HPDE6-E6E7 (cell line): ENCODE data around the gene KLHDC2.
"Not testable (repeated sequence)": the region's sequence is repeated elsewhere in the genome, so short reads cannot be mapped to it uniquely, and the experiment has no call there.

ENCODE experiments used
- DNase-seq: peaks from one replicate; pipeline ENCODE4 v3.0.0; 2011; ENCODE audit warnings: missing footprints; ENCODE audit errors: extremely low spot score

Gene KLHDC2, protein sequence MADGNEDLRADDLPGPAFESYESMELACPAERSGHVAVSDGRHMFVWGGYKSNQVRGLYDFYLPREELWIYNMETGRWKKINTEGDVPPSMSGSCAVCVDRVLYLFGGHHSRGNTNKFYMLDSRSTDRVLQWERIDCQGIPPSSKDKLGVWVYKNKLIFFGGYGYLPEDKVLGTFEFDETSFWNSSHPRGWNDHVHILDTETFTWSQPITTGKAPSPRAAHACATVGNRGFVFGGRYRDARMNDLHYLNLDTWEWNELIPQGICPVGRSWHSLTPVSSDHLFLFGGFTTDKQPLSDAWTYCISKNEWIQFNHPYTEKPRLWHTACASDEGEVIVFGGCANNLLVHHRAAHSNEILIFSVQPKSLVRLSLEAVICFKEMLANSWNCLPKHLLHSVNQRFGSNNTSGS

DNA sequence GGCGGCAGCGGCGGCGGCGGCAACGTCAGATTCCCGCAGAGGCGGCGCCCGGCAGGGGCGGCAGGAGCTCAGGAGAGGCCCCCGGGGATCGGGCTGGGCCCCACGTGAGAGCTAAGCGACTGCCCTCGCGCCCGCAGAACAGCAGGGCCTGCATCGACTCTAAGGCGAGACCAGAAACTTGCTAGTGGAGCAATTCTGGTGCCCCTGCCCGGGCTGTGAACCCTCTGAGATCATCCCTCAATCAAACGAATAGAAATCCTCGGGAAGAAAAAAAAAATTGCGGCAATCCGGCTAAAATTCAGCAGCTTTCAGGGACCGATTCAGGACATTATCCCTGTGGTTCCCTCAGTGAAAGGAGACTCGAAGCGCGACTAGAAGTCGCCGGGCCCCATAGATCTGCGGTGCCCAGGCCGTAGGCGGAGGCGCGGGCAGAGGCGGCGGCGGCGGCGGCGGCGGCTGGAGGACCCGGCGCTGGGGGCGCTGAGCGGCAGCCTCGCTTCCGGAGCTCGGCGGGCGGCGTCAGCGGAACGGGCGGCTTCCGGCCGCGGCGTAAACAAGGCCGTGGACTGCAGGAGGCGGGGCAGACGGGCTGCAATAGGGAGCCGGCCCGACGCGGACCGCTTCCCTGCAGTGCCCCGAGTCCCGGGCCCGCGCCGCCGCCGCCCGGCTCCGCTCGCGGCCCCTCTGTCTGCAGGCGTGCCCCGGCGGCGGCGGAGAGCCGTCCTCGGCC is at the start of gene KLHDC2:
TSS of gene KLHDC2 (plus strand) at position 583 of the 730 bp plus-strand sequence. CDS start 316 bp downstream, outside the sequence.
- DNase-seq: peak; percentile 72

DNA sequence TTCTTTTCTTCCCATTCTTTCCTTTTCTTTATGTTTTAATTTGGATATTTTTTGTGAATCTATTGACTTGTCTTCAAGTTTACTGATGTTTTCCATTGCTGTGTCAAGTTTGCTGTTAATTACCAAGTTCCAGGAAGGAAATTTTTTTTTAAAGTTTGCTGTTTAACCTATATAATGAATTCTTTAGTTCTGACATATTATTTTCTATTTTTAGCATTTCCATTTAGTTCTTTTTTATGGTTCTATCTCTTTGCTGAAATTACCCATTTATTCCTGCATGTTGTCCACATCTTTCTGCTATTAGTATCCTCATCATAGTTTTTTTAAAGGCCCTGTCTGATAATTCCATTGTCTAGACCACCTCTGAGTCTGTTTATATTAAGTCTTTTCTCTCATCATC is 47.2 kb upstream of the KLHDC2 start:
- DNase-seq: no peak

DNA sequence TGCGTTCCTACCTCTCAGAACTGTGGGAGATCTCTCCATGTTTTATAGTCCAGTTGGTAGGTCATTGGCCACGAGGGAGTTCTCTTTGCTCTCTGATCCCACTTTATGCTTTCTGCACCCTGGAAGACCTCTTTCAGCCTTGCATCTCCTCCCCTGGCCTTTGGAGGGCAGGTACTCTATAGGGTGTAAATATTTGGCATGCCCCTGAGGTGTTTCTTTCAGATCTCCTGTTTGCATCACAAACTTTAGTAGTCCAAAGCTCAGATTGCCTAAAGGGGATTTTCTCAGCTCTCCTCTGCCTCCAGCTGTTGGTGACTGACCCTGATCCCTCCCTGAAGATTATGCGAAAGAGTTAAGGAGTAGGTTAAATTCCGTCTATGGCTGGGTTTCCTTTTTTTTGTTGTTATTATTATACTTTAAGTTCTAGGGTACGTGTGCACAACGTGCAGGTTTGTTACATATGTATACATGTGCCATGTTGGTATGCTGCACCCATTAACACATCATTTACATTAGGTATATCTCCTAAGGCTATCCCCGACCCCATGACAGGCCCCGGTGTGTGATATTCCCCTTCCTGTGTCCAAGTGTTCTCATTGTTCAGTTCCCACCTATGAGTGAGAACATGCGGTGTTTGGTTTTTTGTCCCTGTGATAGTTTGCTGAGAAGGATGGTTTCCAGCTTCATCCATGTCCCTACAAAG is 46.1 kb upstream of the KLHDC2 start:
- DNase-seq: not testable (repeated sequence)

DNA sequence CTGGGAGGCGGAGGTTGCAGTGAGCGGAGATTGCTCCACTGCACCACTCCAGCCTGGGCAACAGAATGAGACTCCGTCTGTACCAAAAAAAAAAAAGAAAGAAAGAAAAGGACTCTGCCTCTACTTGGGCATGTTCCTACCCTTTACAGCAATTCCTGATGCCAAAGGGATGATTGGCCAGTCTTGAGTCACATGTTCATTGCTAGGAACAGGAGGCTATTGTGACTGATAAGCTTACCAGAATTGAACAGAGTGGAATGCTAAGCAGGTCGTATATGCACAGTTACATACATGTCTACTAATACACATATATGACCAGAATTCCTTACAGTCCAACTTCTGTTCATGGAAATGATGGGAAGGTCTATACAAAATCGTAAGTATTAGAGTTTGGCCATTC is 40.8 kb upstream of the KLHDC2 start:
- DNase-seq: no peak

DNA sequence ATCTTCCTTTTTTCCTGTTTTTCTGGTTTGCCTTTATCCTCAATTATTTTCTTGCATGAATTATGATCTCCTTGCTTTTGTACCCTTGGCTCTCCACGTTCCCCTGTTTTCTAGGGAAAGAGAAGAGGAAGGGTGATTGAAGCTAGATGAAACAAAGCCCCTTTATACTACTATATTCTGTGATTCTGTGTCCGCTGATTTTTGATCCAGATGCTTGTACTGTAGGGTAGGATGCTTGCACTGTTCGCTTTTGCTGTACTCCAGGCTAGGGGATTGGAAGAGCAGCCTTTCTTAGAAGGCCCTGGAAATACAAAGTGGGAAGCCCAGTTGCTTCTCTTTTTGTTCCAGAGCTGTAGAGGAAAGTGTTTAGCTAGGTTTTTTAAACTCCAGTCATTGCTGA is 35.1 kb upstream of the KLHDC2 start:
- DNase-seq: no peak

DNA sequence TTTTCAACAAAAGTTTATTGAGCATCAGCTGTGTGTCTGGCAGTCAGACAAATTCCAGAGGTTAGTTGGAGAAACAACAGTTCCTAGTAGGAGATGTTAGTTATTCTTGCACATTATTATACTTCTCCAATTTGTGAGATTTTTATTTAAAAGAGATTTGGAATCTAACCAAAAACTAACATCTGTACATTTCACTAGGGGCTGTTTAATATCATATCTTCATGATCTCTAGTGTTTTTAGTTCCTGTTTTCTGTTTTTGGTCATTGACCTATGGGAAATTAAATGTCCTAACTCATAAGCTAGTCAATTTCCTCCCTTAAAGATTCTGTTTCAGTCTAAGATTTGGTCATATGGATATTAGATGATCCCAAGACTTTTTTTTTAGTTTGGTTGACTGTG is 34.1 kb upstream of the KLHDC2 start:
- no peak for DNase-seq

DNA sequence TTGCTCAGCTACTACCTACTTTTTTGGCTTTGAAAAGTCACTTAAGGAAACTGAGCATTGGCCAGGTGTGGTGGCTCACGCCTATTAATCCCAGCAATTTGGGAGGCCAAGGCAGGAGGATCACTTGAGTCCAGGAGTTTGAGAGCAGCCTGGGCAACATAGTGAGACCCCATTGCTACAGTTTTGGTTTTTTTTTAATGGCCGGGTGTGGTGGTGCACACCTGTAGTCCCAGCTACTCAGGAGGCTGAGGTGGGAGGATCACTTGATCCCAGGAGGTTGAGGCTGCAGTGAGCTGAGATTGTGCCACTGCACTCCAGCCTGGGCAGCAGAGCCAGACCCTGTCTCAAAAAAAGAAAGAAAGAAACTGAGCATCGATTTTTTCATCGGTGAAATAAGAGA is 32.3 kb upstream of the KLHDC2 start:
- not testable (repeated sequence) for DNase-seq

DNA sequence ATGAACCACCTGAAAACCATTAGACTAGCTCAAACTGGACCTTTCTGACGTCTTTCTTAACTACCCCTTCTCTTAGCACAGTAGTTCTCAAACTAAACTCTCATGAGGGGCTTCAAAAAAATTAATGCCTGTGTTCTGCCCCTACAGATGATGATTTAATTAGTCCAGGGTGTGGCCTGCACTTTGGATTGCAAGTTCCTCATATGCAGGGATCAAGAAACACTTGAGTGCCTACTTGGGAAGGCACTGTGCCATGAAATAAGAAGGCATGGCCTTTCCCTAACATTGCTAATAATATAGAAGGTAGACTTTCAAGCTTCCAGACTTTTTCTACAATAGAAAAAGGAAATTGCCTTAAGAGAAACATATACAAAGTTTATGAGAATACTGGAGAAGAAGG is 22.8 kb upstream of the KLHDC2 start:
- no peak for DNase-seq

DNA sequence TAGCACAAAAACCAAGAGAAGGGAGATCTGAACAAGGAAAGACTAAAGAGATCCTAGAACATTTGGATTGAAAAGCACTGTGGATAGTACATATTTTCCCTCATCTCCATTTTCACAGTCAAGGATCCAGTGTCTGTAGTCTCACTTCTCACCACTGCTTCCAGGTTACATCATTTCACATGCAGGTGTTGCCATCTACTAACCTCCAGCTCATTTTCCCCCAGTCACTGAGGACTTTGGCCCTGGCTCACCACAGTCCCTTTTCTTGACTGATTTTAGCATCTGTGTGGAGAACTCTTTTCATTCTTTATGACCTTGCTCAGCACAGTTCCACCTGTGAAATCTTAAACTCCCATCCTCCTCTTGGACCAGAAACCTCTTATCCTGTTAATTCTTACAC is 21.5 kb upstream of the KLHDC2 start:
- not testable (repeated sequence) for DNase-seq

DNA sequence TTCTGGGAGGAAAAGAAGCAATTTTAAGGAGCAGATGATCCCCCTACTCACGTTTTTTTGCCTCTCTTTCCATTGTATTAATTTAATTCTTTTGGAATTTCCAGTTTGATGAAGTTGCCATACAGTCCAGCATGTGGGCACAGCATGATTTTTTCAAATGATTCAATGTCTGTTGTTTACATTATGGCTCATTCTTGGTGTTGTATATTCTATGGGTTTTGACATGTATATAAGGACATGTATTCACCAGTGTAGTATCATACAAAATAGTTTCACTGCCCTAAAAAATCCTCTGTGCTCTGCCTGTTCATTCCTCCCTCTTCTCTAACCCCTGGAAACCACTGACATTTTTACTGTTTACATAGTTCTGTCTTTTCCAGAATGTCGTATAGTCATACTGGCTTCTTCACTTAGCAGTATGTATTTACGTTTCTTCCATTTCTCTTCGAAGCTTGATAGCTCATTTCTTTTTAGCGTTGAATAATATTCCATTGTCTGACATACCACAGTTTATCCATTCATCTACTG is 13.3 kb upstream of the KLHDC2 start:
- no peak for DNase-seq

DNA sequence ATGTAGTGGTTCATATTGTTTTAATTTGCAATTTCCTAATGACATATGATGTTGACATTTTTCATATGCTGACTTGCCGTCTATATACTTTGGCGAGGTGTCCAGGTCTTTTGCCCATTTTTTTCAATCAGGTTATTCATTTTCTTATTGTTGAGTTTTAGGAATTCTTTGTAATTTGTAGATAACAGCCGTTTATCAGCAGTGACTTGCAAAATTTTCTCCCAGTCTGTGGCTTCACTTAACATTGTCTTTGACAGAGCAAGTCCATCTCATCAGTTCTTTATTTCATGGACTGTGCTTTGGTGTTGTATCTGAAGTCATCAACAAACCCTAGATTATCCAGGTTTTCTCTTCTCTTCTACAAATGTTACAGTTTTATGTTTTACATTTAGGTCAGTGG is 12.6 kb upstream of the KLHDC2 start:
- DNase-seq: no peak

DNA sequence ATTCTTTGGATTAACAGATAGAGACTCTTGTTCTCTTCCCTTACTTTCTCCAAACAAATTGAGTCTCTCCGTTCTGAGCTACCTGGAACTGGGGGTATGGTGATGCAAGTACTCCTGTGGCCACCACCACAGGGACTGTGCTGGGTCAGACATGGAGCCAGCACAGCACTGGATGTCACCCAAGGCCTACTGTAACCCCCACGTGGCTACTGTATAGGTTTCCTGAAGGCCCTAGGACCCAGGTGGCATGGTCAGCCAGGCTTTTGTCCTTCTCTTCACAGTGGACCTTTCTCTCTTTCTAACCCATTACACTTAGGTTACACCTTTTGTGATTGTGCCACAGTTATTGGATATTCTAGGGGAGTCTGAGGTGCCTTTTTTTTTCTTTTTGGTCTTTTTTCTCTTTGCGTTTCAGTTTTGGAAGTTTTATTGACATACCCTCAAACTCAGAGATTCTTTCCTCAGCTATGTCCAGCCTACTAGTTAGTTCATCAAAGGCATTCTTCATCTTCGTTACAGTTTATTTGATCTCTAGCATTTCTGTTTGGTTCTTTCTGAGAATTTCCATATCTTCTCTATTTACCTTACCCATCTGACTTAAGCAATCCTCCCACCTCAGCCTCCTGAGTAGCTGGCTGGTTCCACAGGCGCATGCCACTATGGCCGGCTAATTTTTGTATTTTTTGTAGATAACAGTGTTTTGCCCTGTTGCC is 6.0 kb upstream of the KLHDC2 start:
- DNase-seq: no peak

DNA sequence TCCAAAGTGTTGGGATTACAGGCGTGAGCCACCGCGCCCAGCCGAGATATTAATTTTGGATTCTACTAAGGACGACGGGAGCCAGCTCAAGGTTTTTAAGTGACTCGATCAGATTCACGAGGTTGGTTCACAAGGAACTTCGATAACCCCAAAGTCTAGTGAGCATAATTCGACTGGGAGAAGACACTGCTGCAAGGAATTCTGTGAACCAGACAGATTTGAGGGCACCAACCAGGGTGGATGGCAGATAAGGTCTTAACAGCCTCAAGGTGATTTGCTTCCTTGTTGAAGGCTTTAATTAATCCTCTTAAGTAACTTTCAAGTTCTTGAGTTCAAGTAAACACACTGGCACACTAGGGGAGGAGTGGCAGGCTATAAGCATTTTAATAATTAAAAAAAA is 1.1 kb upstream of the KLHDC2 start:
- no peak for DNase-seq

DNA sequence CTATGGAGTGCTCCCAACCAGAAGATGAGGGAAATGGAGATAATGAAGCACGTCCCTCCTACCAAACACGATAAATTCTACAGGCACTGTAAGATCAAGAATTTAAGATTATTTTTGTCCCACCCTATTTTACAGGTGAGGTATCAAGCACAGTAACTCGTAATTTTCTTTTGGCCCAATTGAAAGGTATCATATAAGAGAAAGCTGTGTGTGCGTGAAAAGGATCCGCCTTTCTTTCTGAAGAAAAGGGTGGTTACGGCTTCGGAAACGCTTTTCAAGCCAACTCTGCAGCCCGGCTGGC is 733 bp upstream of the KLHDC2 start:
- DNase-seq: no peak

DNA sequence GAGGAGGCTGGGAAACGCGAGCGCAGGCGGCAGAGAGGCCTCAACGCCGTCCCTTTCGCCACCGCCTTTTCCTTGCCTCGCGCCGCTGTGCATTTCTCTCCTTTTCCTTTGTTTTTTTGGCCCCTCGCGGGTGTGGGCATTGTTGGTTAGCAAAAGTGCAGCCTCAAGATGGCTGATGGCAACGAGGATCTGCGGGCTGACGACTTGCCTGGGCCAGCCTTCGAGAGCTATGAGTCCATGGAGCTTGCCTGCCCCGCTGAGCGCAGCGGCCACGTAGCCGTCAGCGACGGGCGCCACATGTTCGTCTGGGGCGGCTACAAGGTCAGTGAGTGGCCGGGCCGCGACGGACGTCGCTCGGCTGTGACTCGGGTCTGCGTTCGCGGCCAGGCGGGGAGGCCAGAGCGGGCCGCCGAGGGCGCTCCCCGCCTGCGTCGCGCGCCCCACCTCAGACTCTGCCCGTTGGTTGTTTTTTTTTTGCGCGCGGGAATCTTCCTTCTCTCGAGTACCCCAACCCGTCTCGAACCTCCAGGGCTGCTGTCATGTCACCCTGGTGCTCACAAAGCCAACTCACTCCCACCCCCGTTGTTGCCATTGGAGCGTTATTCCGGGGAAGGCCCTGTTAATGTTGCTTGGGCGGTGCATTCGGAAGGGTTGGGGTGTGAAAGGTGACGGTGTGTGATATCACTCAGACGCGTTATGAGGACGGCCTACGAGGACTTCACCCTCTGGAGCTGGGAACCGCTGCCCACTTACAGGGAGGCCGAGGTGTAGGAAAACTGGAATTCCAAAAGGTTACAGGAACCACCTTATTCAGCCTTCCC is 558 bp downstream of the KLHDC2 start:
- peak; percentile 60 for DNase-seq

DNA sequence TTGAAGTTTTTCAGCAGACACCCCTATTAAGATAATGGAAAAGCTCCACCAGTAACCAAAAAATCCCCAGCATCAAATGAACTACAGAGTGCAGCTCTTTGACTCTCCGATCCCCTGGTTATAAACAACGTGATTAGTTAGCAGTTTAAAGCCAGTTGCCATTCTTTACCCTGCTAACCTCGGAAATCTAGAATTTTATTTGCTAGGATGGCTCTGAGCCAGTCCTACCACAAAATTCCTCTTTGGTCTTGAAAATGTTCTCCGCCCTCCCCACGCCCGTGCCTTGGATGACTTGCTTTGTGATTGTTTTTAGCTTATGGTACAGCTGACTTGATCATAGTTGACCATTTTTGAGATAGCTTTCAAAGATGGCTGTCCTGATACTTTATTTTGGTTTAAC is 1.2 kb downstream of the KLHDC2 start:
- no peak for DNase-seq

DNA sequence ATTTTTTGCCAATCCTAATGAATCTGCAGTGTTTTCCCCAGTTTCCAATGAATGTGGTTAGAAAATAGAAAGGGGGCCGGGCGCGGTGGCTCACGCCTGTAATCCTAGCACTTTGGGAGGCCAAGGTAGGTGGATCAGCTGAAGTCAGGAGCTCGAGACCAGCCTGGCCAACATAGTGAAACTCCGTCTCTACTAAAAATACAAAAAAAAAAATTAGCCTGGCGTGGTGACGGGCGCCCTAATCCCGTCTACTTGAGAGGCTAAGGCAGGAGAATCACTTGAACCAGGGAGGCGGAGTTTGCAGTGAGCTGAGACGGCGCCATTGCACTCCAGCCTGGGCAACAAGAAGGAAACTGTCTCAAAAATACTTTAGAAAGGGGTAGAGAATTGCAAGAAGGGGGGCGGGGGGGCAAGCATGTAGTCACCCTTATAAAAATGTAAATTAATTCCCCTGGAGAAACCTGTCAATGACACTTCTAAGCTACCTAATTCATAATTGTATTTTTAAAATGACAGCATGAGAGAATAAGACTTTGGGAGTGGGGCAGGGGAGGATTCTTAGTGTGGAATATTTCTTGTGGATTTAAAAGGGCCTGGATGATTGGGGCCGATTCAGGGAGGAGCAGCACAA is 1.7 kb downstream of the KLHDC2 start:
- no peak for DNase-seq

DNA sequence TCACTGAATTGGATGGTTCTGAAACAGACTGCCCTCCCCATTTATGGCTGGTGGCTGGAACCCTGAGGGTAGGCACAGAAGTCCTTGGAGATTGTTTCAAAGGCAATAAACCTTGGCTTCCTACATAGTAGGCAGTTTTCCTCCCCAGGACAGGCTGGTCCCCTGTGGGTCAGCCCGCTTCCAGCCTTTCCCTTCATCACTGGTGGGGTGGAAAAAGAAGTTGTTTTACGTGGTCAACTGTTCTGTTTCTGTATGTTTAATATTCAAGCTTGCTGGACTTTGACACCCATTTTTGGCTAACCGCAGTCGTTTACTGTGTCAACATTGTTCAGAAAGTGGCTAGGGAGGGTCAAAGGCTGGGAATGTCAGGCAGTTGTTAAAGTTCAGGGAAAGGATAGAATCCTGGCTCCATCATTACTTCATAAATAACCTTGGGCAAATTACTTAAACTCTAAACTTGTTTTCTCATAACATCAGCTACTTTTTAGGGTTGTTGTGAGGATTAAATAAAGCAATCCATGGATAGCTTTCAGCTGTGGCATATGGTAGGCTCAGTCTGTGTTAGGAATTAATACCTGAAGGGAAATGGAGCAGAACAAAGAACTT is 2.4 kb downstream of the KLHDC2 start:
- DNase-seq: no peak

DNA sequence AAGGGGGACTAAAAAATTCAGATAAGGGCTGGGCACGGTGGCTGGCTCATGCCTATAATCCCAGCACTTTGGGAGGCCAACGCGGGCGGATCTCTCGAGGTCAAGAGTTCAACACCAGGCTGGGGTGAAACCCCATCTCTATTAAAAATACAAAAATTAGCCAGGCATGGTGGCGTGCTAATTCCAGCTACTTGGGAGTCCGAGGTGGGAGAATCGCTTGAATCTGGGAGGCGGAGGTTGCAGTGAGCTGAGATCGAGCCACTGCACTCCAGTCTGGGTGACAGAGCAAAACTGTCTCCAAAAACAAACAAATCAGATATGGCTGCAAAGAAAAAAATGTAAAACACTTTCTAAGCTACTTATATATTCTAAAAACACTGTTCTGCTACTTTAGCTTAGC is 3.7 kb downstream of the KLHDC2 start:
- DNase-seq: not testable (repeated sequence)

DNA sequence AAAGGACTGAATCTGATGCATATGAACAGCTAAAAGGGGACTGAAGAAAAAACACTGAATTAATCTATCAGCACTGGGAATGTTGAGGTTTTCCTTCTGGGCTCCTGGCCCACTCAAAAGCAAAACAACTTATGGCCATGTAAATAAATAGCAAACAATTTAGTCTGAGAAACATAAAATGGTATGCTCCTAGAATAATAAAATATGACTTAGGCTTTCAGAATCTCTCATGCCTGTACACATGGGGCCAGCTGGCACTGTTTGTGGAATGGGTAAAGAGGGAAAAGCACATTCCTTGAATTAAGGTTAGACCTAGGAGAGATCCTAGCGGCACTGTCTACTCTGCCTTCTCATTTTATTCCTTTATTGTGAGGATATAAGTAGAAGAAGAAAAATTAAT is 6.2 kb downstream of the KLHDC2 start:
- no peak for DNase-seq
